GM23248 (cell line): Measurements from ENCODE around the gene CCDC171. TPM values are rescaled to one million over a fixed set of nuclear protein-coding genes. Genes with fewer than 3 reads are reported as not detected.
A peak's percentile ranks its signal among the peaks of the same experiment; 100 is the strongest.

Source experiments
- DNase-seq: peaks from one replicate; pipeline ENCODE4 v3.0.0-alpha.2; 2015
- H2AFZ ChIP-seq: fragments of 200-600 bp; sonication (generic); 2 replicates; pipeline ENCODE4 v1.6.1; 2016; ENCODE audit warnings: antibody characterized with exemption
- H3F3A ChIP-seq: fragments of 200-600 bp; sonication (generic); 2 replicates; pipeline ENCODE4 v1.6.1; 2016; ENCODE audit warnings: mild to moderate bottlenecking, antibody characterized with exemption, mixed run types; ENCODE audit not compliant: insufficient read depth
- H3K27ac ChIP-seq: fragments of 200-600 bp; sonication (generic); 2 replicates; pipeline ENCODE4 v1.5.1; 2016; ENCODE audit warnings: mild to moderate bottlenecking
- H3K27me3 ChIP-seq: fragments of 200-600 bp; sonication (generic); replicated peaks from 2 replicates; pipeline ENCODE4 v1.6.1; 2016; ENCODE audit warnings: mild to moderate bottlenecking; ENCODE audit not compliant: insufficient read depth
- H3K36me3 ChIP-seq: fragments of 200-600 bp; sonication (generic); 2 replicates; pipeline ENCODE4 v1.6.1; 2016; ENCODE audit warnings: low read depth, mild to moderate bottlenecking
- H3K4me1 ChIP-seq: fragments of 200-600 bp; sonication (generic); 2 replicates; pipeline ENCODE4 v1.6.1; 2016; ENCODE audit warnings: mild to moderate bottlenecking; ENCODE audit not compliant: insufficient read depth
- H3K4me2 ChIP-seq: fragments of 200-600 bp; sonication (generic); one replicate; pipeline ENCODE4 v1.6.1; 2016; ENCODE audit warnings: mild to moderate bottlenecking; ENCODE audit not compliant: unreplicated experiment
- H3K4me3 ChIP-seq: fragments of 200-600 bp; sonication (generic); 2 replicates; pipeline ENCODE4 v1.5.1; 2016; ENCODE audit warnings: mild to moderate bottlenecking
- H3K79me2 ChIP-seq: fragments of 200-600 bp; sonication (generic); 2 replicates; pipeline ENCODE4 v1.6.1; 2016; ENCODE audit warnings: mild to moderate bottlenecking; ENCODE audit not compliant: insufficient read depth
- H3K9ac ChIP-seq: fragments of 200-600 bp; sonication (generic); 2 replicates; pipeline ENCODE4 v1.6.1; 2016; ENCODE audit warnings: mild to moderate bottlenecking
- H3K9me2 ChIP-seq: fragments of 200-600 bp; sonication (generic); 2 replicates; pipeline ENCODE4 v1.6.1; 2016; ENCODE audit warnings: mixed run types, mild to moderate bottlenecking, moderate library complexity; ENCODE audit not compliant: insufficient read depth
- H3K9me3 ChIP-seq: fragments of 200-600 bp; sonication (generic); one replicate; pipeline ENCODE4 v1.6.1; 2017; ENCODE audit warnings: low read depth
- H4K20me1 ChIP-seq: fragments of 200-600 bp; sonication (generic); 2 replicates; pipeline ENCODE4 v1.6.0; 2016; ENCODE audit not compliant: insufficient read depth
- EZH2 ChIP-seq: fragments of 200-600 bp; sonication (generic); IDR thresholded peaks from 2 replicates; pipeline ENCODE4 v1.6.1; 2018; ENCODE audit warnings: antibody characterized with exemption, mild to moderate bottlenecking; ENCODE audit not compliant: insufficient read depth, poor library complexity, severe bottlenecking
- EZH2phosphoT487 ChIP-seq: fragments of 200-600 bp; sonication (generic); IDR thresholded peaks from 2 replicates; pipeline ENCODE4 v1.6.1; 2018; ENCODE audit warnings: antibody characterized with exemption, moderate library complexity, mild to moderate bottlenecking, low read depth; ENCODE audit not compliant: insufficient read depth
- WGBS, 2 experiments: methylation state at CpG; one replicate each; pipeline ENCODE4 v1.1.6; 2015 to 2017; ENCODE audit warnings: low lambda C conversion rate in 2 of 2, low coverage in 1 of 2; ENCODE audit errors: missing lambda C conversion rate in 2 of 2; 5-methylcytosine and 5-hydroxymethylcytosine counted together
- in situ Hi-C: fragments of 300-500 bp; cut with MboI; formaldehyde crosslinking; loops from 2 replicates; pipeline ENCODE4 v1.15.0; 2020
- polyA plus RNA-seq: library from polyadenylated mRNA; unstranded; fragments of >200 nt; fragmentation: Nextera tagmentation; extraction: Ambion mirVana; gene quantifications from 2 replicates; pipeline ENCODE4 v1.2.1, GENCODE V29; 2016
- total RNA-seq: library from RNA; depleted of rRNA; stranded (reverse); fragments of >200 nt; shearing (Covaris generic); gene quantifications from 2 replicates; pipeline ENCODE4 v1.2.3, GENCODE V29; 2014

The CCDC171 gene
- total and polyA plus RNA-seq, 2 experiments from 2014 or later = 0.99 to 3.5 TPM

GRCh38 chr9:15707000-15707399 lies 154.2 kb downstream of the CCDC171 start:
- H3K36me3 ChIP-seq = no peaks in the 10 kb centered on the region
- no peaks in the 10 kb centered on the region for H3K9me3 ChIP-seq
- H3K27ac ChIP-seq = no peak overlapping the region
- H3K79me2 ChIP-seq = no peaks in the 10 kb centered on the region
- H3K9ac ChIP-seq = no peak overlapping the region
- TF ChIP-seq EZH2phosphoT487 (no peak), EZH2 (no peak)
- DNase-seq = no peak
- no peaks in the 10 kb centered on the region for H3F3A ChIP-seq
- no peaks in the 10 kb centered on the region for H3K27me3 ChIP-seq
- no peak overlapping the region for H2AFZ ChIP-seq
- no peaks in the 10 kb centered on the region for H3K4me1 ChIP-seq
- H3K9me2 ChIP-seq = no peaks in the 10 kb centered on the region
- no peaks in the 10 kb centered on the region for H4K20me1 ChIP-seq
- WGBS, 2 experiments = 88 to 94% methylated on average over 3 of the region's 3 CpGs
- in situ Hi-C loops = no loop called here
- no peak overlapping the region for H3K4me2 ChIP-seq
- no peak overlapping the region for H3K4me3 ChIP-seq

GRCh38 chr9:15711531-15711930 lies 158.7 kb downstream of the CCDC171 start:
- no peaks in the 10 kb centered on the region for H3K9me2 ChIP-seq
- no peak overlapping the region for H3K4me3 ChIP-seq
- H3K27ac ChIP-seq = no peak overlapping the region
- no peaks in the 10 kb centered on the region for H3F3A ChIP-seq
- no peaks in the 10 kb centered on the region for H3K36me3 ChIP-seq
- no peak overlapping the region for H2AFZ ChIP-seq
- TF ChIP-seq EZH2phosphoT487 = no peak
- TF ChIP-seq EZH2 = no peak
- no peaks in the 10 kb centered on the region for H3K27me3 ChIP-seq
- in situ Hi-C loops = no loop called here
- no peaks in the 10 kb centered on the region for H4K20me1 ChIP-seq
- WGBS, 2 experiments = 78% methylated on average over 1 of the region's 1 CpG
- DNase-seq = peak; percentile 19
- H3K9ac ChIP-seq = no peak overlapping the region
- H3K79me2 ChIP-seq = no peaks in the 10 kb centered on the region
- no peaks in the 10 kb centered on the region for H3K4me1 ChIP-seq
- H3K9me3 ChIP-seq = no peaks in the 10 kb centered on the region
- H3K4me2 ChIP-seq = no peak overlapping the region

DNA sequence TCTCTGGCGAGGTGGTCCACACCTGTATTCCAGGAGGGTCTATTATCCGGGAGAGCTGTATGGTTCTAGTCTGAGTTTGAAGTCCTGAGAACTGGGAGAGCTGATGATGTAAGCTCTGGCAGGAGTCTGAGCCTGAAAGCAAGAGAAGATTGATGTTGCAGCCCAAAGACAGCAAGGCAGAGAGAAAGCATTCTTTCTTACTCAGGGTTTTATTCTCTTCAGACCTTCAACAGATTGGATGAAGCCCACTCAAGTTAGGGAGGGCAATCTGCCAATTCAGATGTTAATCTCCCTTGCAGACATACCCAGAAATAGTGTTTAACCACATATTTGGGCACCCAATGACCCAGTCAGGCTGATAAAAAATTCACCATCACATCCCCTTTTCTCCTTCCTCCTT lies 159.1 kb downstream of the CCDC171 start:
- H3K4me3 ChIP-seq = no peak overlapping the region
- H4K20me1 ChIP-seq = no peaks in the 10 kb centered on the region
- no peaks in the 10 kb centered on the region for H3F3A ChIP-seq
- no peaks in the 10 kb centered on the region for H3K36me3 ChIP-seq
- H3K9me3 ChIP-seq = no peaks in the 10 kb centered on the region
- no peaks in the 10 kb centered on the region for H3K27me3 ChIP-seq
- 39 to 44% methylated on average over 2 of the region's 2 CpGs for WGBS, 2 experiments
- H3K9ac ChIP-seq = no peak overlapping the region
- DNase-seq = no peak
- no peaks in the 10 kb centered on the region for H3K9me2 ChIP-seq
- no peak overlapping the region for H2AFZ ChIP-seq
- H3K4me1 ChIP-seq = no peaks in the 10 kb centered on the region
- no peak overlapping the region for H3K4me2 ChIP-seq
- TF ChIP-seq EZH2 (no peak), EZH2phosphoT487 (no peak)
- in situ Hi-C loops = no loop called here
- H3K27ac ChIP-seq = no peak overlapping the region
- H3K79me2 ChIP-seq = no peaks in the 10 kb centered on the region

DNA sequence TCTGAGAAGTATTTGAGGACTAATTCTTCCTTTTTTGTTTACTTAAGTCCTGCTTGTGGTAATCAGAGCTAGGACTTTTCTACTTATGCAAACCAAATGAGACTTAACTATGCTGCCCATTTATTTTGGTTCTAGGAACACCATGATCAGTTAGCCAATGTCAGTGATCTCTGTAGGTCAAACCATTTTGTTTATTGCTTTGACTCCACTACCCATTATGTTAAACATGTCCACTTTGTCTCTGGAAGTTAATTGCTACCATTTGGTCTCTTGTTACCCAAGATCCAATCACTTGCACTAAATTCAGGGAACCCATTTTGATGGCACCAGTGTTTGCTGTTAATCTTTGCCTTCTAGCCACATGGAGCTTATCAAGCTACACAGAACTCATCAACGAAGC lies 161.9 kb downstream of the CCDC171 start:
- no peaks in the 10 kb centered on the region for H3K79me2 ChIP-seq
- no peak overlapping the region for H3K4me3 ChIP-seq
- in situ Hi-C loops = no loop called here
- 24 to 33% methylated on average over 1 of the region's 1 CpG for WGBS, 2 experiments
- no peaks in the 10 kb centered on the region for H3K4me1 ChIP-seq
- no peaks in the 10 kb centered on the region for H3K36me3 ChIP-seq
- no peak overlapping the region for H3K9ac ChIP-seq
- H3F3A ChIP-seq = no peaks in the 10 kb centered on the region
- H4K20me1 ChIP-seq = no peaks in the 10 kb centered on the region
- no peaks in the 10 kb centered on the region for H3K27me3 ChIP-seq
- no peaks in the 10 kb centered on the region for H3K9me3 ChIP-seq
- no peak overlapping the region for H2AFZ ChIP-seq
- no peak overlapping the region for H3K4me2 ChIP-seq
- H3K27ac ChIP-seq = no peak overlapping the region
- no peaks in the 10 kb centered on the region for H3K9me2 ChIP-seq
- TF ChIP-seq EZH2phosphoT487 = no peak
- TF ChIP-seq EZH2 = no peak
- DNase-seq = no peak
